Psoas muscle (tissue), 8 donors: ENCODE results near the gene WDR7. TPM values are rescaled to one million over a fixed set of nuclear protein-coding genes. Genes with fewer than 3 reads are reported as not detected.

Source experiments
- ATAC-seq, 4 donors: fragments of 200-7000 bp; cut with Tn5 transposase; one replicate each; pipeline ENCODE4 v1.9.1; 2020; ENCODE audit warnings: moderate library complexity in 3 of 4, mild to moderate bottlenecking in 2 of 4
- DNase-seq, 2 donors: peaks; one replicate each; pipeline ENCODE4 v3.0.0-alpha.2; 2020
- H3K27ac ChIP-seq: fragments of 200-600 bp; one replicate; pipeline ENCODE4 v1.8.0; 2022
- H3K27me3 ChIP-seq, 3 donors: fragments of 200-600 bp in 1 of 3; one replicate each; pipeline versions ENCODE4 v1.6.1 to v1.8.0; 2013 to 2022; ENCODE audit warnings: low read length in 2 of 3, mild to moderate bottlenecking in 2 of 3, moderate library complexity in 1 of 3; ENCODE audit not compliant: insufficient read depth in 3 of 3
- H3K36me3 ChIP-seq, 2 donors: fragments of 200-600 bp in 1 of 2; one replicate each; pipeline versions ENCODE4 v1.6.1 to v1.8.0; 2013 to 2022; ENCODE audit warnings: low read depth in 1 of 2, mild to moderate bottlenecking in 1 of 2, moderate library complexity in 1 of 2; ENCODE audit not compliant: insufficient read depth in 1 of 2
- H3K4me1 ChIP-seq: fragments of 200-600 bp; one replicate; pipeline ENCODE4 v1.8.0; 2022
- H3K4me3 ChIP-seq: fragments of 200-600 bp; one replicate; pipeline ENCODE4 v1.8.0; 2022; ENCODE audit warnings: mild to moderate bottlenecking
- H3K9me3 ChIP-seq: fragments of 200-600 bp; one replicate; pipeline ENCODE4 v1.8.0; 2022
- CTCF ChIP-seq: fragments of 200-600 bp; IDR thresholded peaks from one replicate; pipeline ENCODE4 v1.8.0; 2022; ENCODE audit warnings: antibody characterized with exemption
- WGBS, 3 donors: extraction: QIAGEN DNeasy Blood & Tissue Kit; methylation state at CpG; one replicate each; pipeline versions ENCODE4 v1.1.6 to v1.1.7; 2013; 5-methylcytosine and 5-hydroxymethylcytosine counted together
- intact Hi-C, 2 donors: fragments of 100-400 bp; cut with DNase I; formaldehyde crosslinking; loops; one replicate each; pipeline versions ENCODE4 v1.11.0 to v1.14.2; 2022
- polyA plus RNA-seq, 3 donors: library from polyadenylated mRNA; stranded (reverse); fragments of 200-250 nt; gene quantifications; one replicate each; pipeline ENCODE4 v1.2.3, GENCODE V29; 2013
- total RNA-seq, 4 donors: library from RNA; stranded (reverse); fragmentation: NEBNext Ultra II Directional in 2 of 4; extraction: Animal tissue kit (Norgen Biotek cat#: 25700) in 2 of 4; gene quantifications; one replicate each; pipeline versions ENCODE4 v1.2.1 to v1.2.4, GENCODE V29; 2021 to 2023
- donor health status: healthy with polysubstance abuse.
- donor health status: DM: no; HTN: no; CAD: no; lungs with moderate emphysema.
- donor health status: Bipolar disorder and iron deficiency.
- donor health status: healthy.
- donor health status: DM: yes; HTN: yes; CAD: no.
- donor health status: DM: no; HTN: no; CAD: no.
- donor health status: DM: no; HTN: no; CAD: no.
- donor health status: DM: yes; HTN: yes; CAD: no.

WDR7 gene
- total and polyA plus RNA-seq, 7 donors, result 2.6 to 24.4 (median 15.5) TPM

- no peaks in the 10 kb centered on the region for H3K4me1 ChIP-seq
- no peaks in the 10 kb centered on the region for H3K9me3 ChIP-seq
- intact Hi-C loops, result no loop called here
- DNase-seq (no peak), ATAC-seq (no peak)
- peaks cover 0 to 4% of the 10 kb centered on the region in 2 donors for H3K36me3 ChIP-seq
- WGBS, 3 donors, result 98 to 99% (median 99%) methylated on average over 3 of the region's 3 CpGs
- TF ChIP-seq CTCF, result no peak
- no peak overlapping the region for H3K27ac ChIP-seq
- no peaks in the 10 kb centered on the region for H3K27me3 ChIP-seq
- no peak overlapping the region for H3K4me3 ChIP-seq
Observed at GRCh38 chr18:56967035-56967434, 315.9 kb downstream of the WDR7 start.

- Histone ChIP-seq H3K27me3 (no peaks in the 10 kb centered on the region), H3K27ac (no peak overlapping the region), H3K4me3 (no peak overlapping the region), H3K4me1 (no peaks in the 10 kb centered on the region), H3K36me3 (no peaks in the 10 kb centered on the region), H3K9me3 (no peaks in the 10 kb centered on the region)
- intact Hi-C loops, result no loop called here
- no peak for TF ChIP-seq CTCF
- ATAC-seq (no peak), DNase-seq (no peak)
- 93 to 100% (median 98%) methylated on average over 2 of the region's 2 CpGs for WGBS, 3 donors
Observed at GRCh38 chr18:56973487-56973886, 322.3 kb downstream of the WDR7 start.

DNA sequence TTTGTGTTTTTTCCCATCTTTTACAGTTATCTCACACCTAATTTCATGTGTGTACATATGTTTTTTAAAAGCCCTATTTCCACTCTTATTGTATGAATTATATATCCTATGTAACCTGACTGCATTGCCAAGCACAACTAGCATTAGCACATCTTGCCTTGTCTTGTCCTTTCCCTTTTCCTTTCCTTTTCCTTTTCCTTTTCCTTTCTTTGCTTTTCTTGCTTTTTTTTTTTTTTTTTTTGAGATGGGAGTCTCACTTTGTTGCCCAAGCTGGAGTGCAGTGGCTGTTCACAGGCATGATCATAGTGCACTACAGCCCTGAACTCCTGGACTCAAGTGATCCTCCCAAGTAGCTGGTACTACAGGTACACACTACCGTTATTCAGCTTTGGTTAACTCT, 323.0 kb downstream of the WDR7 start:
- no peaks in the 10 kb centered on the region for H3K27me3 ChIP-seq
- H3K36me3 ChIP-seq, result no peaks in the 10 kb centered on the region
- WGBS, 3 donors, result 85 to 97% (median 90%) methylated on average over 1 of the region's 1 CpG
- intact Hi-C loops, result no loop called here
- ATAC-seq (no peak), DNase-seq (no peak)
- no peak overlapping the region for H3K4me3 ChIP-seq
- no peak for TF ChIP-seq CTCF
- H3K9me3 ChIP-seq, result no peaks in the 10 kb centered on the region
- no peak overlapping the region for H3K27ac ChIP-seq
- H3K4me1 ChIP-seq, result no peaks in the 10 kb centered on the region

GRCh38 chr18:56975276-56975675, 324.1 kb downstream of the WDR7 start:
- Histone ChIP-seq H3K4me1 (no peaks in the 10 kb centered on the region), H3K36me3 (no peaks in the 10 kb centered on the region), H3K27ac (no peak overlapping the region), H3K9me3 (no peaks in the 10 kb centered on the region), H3K27me3 (no peaks in the 10 kb centered on the region), H3K4me3 (no peak overlapping the region)
- DNase-seq, result no peak
- no peak for ATAC-seq
- 97 to 100% (median 97%) methylated on average over 1 of the region's 1 CpG for WGBS, 3 donors
- TF ChIP-seq CTCF, result no peak
- intact Hi-C loops, result no loop called here

- H3K27me3 ChIP-seq, result no peaks in the 10 kb centered on the region
- H3K36me3 ChIP-seq, result no peaks in the 10 kb centered on the region
- no peak overlapping the region for H3K27ac ChIP-seq
- H3K9me3 ChIP-seq, result no peaks in the 10 kb centered on the region
- 78 to 93% (median 85%) methylated on average over 3 of the region's 3 CpGs for WGBS, 3 donors
- TF ChIP-seq CTCF, result no peak
- no peak for DNase-seq
- H3K4me1 ChIP-seq, result no peaks in the 10 kb centered on the region
- H3K4me3 ChIP-seq, result no peak overlapping the region
- ATAC-seq, result no peak
- intact Hi-C loops, result no loop called here
Observed at GRCh38 chr18:56977309-56977708, 326.1 kb downstream of the WDR7 start.
